ENCODE results near the gene ATP6V1E1. TPM values are rescaled to one million over a fixed set of nuclear protein-coding genes. Genes with fewer than 3 reads are reported as not detected.
A peak's percentile ranks its signal among the peaks of the same experiment; 100 is the strongest.
"Not testable (repeated sequence)": the region's sequence is repeated elsewhere in the genome, so short reads cannot be mapped to it uniquely, and the experiment has no call there.

Gene ATP6V1E1
- total RNA-seq, 2 donors from 2014 or later, result 122 to 163 TPM

- not testable (repeated sequence) for ATAC-seq, H3K27me3 Mint-ChIP-seq
Observed at GRCh38 chr22:17642357-17642756, 13.8 kb upstream of the ATP6V1E1 start.

DNA sequence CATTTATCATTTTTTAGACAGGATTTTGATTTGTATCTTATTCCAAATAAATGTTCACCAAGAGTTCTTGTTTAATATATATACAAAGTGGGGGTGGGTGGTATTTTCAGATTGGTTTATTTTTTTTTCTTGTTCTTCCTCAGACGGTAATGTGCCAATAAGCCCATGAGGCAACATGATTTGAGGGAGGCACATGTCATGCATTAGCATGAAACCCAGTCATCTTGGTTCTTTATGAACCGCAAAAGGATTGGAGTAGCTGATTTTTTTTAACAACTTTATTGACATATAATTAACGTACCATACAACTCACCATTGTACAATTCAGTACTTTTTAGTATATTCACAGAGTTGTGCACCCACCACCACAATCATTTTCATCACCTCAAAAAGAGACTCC is 12.7 kb upstream of the ATP6V1E1 start:
- peaks cover 6% of the 10 kb centered on the region for H3K36me3 Mint-ChIP-seq
- ATAC-seq (no peak), DNase-seq (ENCODE audit: low spot score) (no peak)
- no peak overlapping the region for H3K27ac Mint-ChIP-seq
- peaks cover 2% of the 10 kb centered on the region for H3K9me3 Mint-ChIP-seq
- peaks cover 19 to 22% of the 10 kb centered on the region in 2 donors for H3K4me1 Mint-ChIP-seq (ENCODE audit: low read depth in 2 of 2)
- H3K4me3 Mint-ChIP-seq, result no peak overlapping the region
- H3K27me3 Mint-ChIP-seq, result no peaks in the 10 kb centered on the region

More at GRCh38 chr22:17642357-17642756, 13.8 kb upstream of the ATP6V1E1 start:
- not testable (repeated sequence) for H3K27ac Mint-ChIP-seq; DNase-seq (ENCODE audit: low spot score); H3K36me3 Mint-ChIP-seq; H3K9me3 Mint-ChIP-seq; H3K4me3 Mint-ChIP-seq
- H3K4me1 Mint-ChIP-seq (ENCODE audit: low read depth in 2 of 2), result peaks cover 19 to 22% of the 10 kb centered on the region in 2 donors

- DNase-seq (ENCODE audit: low spot score) (no peak), ATAC-seq (no peak)
- H3K27ac Mint-ChIP-seq, result peak overlapping the region; percentile 97 to 99
- H3K9me3 Mint-ChIP-seq, result peaks cover 2% of the 10 kb centered on the region
- H3K36me3 Mint-ChIP-seq, result peaks cover 6% of the 10 kb centered on the region
- H3K4me1 Mint-ChIP-seq (ENCODE audit: low read depth in 2 of 2), result peaks cover 19 to 22% of the 10 kb centered on the region in 2 donors
- H3K4me3 Mint-ChIP-seq, result peak overlapping the region; percentile 96
- no peaks in the 10 kb centered on the region for H3K27me3 Mint-ChIP-seq
Observed at GRCh38 chr22:17639247-17639741, 10.7 kb upstream of the ATP6V1E1 start.

- H3K9me3 Mint-ChIP-seq, result peaks cover 2% of the 10 kb centered on the region
- DNase-seq (ENCODE audit: low spot score), result peak; percentile 92
- H3K27ac Mint-ChIP-seq, result peak within 1 kb of the TSS; percentile 97 to 99
- no peaks in the 10 kb centered on the region for H3K27me3 Mint-ChIP-seq
- peak within 1 kb of the TSS; percentile 96 for H3K4me3 Mint-ChIP-seq
- H3K36me3 Mint-ChIP-seq, result peaks cover 6% of the 10 kb centered on the region
- peak; percentile 98 to 99 for ATAC-seq
- peaks cover 19 to 22% of the 10 kb centered on the region in 2 donors for H3K4me1 Mint-ChIP-seq (ENCODE audit: low read depth in 2 of 2)
Observed at GRCh38 chr22:17638432-17639246, 10.1 kb upstream of the ATP6V1E1 start, which contains the start of gene BCL2L13. TSS of gene BCL2L13 (plus strand) at chr22:17638757. CDS start at chr22:17655712, 16,955 bp downstream.

DNA sequence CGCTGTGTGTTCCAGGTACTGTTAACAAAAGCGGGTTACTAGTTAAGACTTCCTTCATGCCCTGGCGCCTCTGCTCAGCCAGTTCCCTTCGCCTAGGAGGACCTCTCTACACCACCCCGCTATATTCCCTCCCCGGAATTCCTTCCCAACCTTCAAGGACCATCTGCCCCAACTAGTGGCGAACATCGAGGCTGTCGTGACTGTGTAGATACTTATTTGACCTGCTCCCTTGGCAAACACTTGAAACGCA is 9.6 kb upstream of the ATP6V1E1 start:
- Mint-ChIP-seq H3K4me3 (peak overlapping the region; percentile 96), H3K36me3 (peaks cover 6% of the 10 kb centered on the region), H3K4me1 (ENCODE audit: low read depth in 2 of 2) (peaks cover 19 to 22% of the 10 kb centered on the region in 2 donors), H3K27me3 (no peaks in the 10 kb centered on the region), H3K9me3 (peaks cover 2% of the 10 kb centered on the region), H3K27ac (peak overlapping the region; percentile 97 to 99)
- DNase-seq (ENCODE audit: low spot score), result no peak
- ATAC-seq, result peak; percentile 12 to 21

GRCh38 chr22:17637490-17638181 is 9.1 kb upstream of the ATP6V1E1 start:
- Mint-ChIP-seq H3K27me3 (no peaks in the 10 kb centered on the region), H3K9me3 (peaks cover 2% of the 10 kb centered on the region), H3K27ac (peak overlapping the region; percentile 97 to 99), H3K4me3 (peak overlapping the region; percentile 96), H3K4me1 (ENCODE audit: low read depth in 2 of 2) (peaks cover 18 to 19% of the 10 kb centered on the region in 2 donors), H3K36me3 (peaks cover 6% of the 10 kb centered on the region)
- ATAC-seq (no peak), DNase-seq (ENCODE audit: low spot score) (no peak)

- DNase-seq (ENCODE audit: low spot score); ATAC-seq; H3K9me3 Mint-ChIP-seq; H3K27ac Mint-ChIP-seq; H3K36me3 Mint-ChIP-seq; H3K27me3 Mint-ChIP-seq; H3K4me3 Mint-ChIP-seq: not testable (repeated sequence)
- peaks cover 18 to 19% of the 10 kb centered on the region in 2 donors for H3K4me1 Mint-ChIP-seq (ENCODE audit: low read depth in 2 of 2)
Observed at GRCh38 chr22:17636850-17637249, 8.3 kb upstream of the ATP6V1E1 start.

GRCh38 chr22:17634696-17635095 is 6.1 kb upstream of the ATP6V1E1 start:
- ATAC-seq (no peak), DNase-seq (ENCODE audit: low spot score) (no peak)
- Mint-ChIP-seq H3K36me3 (peaks cover 6% of the 10 kb centered on the region), H3K9me3 (peaks cover 2% of the 10 kb centered on the region), H3K4me3 (no peak overlapping the region), H3K4me1 (ENCODE audit: low read depth in 2 of 2) (peaks cover 16 to 18% of the 10 kb centered on the region in 2 donors), H3K27ac (no peak overlapping the region), H3K27me3 (no peaks in the 10 kb centered on the region)

- Mint-ChIP-seq H3K27me3 (no peaks in the 10 kb centered on the region), H3K4me3 (no peak overlapping the region), H3K27ac (no peak overlapping the region), H3K9me3 (peaks cover 2% of the 10 kb centered on the region), H3K4me1 (ENCODE audit: low read depth in 2 of 2) (peaks cover 10 to 12% of the 10 kb centered on the region in 2 donors), H3K36me3 (no peaks in the 10 kb centered on the region)
- DNase-seq (ENCODE audit: low spot score), result no peak
- no peak for ATAC-seq
Observed at GRCh38 chr22:17633998-17634323, 5.4 kb upstream of the ATP6V1E1 start.

GRCh38 chr22:17633217-17633997 is 4.9 kb upstream of the ATP6V1E1 start:
- Mint-ChIP-seq H3K27ac (no peak overlapping the region), H3K4me3 (no peak overlapping the region), H3K27me3 (no peaks in the 10 kb centered on the region), H3K9me3 (peaks cover 2% of the 10 kb centered on the region), H3K4me1 (ENCODE audit: low read depth in 2 of 2) (peaks cover 9% of the 10 kb centered on the region in 2 donors), H3K36me3 (no peaks in the 10 kb centered on the region)
- no peak for ATAC-seq
- DNase-seq (ENCODE audit: low spot score), result no peak

GRCh38 chr22:17631076-17631565 is 2.6 kb upstream of the ATP6V1E1 start:
- ATAC-seq (no peak), DNase-seq (ENCODE audit: low spot score) (no peak)
- H3K4me1 Mint-ChIP-seq (ENCODE audit: low read depth in 2 of 2), result no peaks in the 10 kb centered on the region
- H3K9me3 Mint-ChIP-seq, result no peaks in the 10 kb centered on the region
- H3K4me3 Mint-ChIP-seq, result no peak overlapping the region
- no peak overlapping the region for H3K27ac Mint-ChIP-seq
- no peaks in the 10 kb centered on the region for H3K27me3 Mint-ChIP-seq
- H3K36me3 Mint-ChIP-seq, result no peaks in the 10 kb centered on the region

DNA sequence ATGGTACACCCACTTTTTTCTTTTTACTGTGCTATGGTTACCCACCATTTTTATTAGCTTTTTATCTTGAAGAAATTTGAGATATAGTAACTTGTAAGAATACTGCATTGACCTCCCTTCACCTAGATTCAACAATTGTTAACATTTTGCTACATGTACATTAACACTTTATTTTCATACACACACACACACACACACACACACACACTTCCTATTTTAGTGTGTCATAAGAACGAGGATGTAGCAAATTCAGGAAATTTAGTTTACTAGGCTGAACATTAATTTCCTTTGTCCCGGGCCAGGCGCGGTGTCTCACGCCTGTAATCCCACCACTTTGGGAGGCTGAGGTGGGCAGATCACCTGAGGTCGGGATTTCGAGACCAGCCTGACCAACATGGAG is 1.1 kb upstream of the ATP6V1E1 start:
- Mint-ChIP-seq H3K9me3 (no peaks in the 10 kb centered on the region), H3K27me3 (no peaks in the 10 kb centered on the region), H3K27ac (peak overlapping the region in 1 of 2 donors; percentile 78), H3K4me3 (peak overlapping the region; percentile 92), H3K4me1 (ENCODE audit: low read depth in 2 of 2) (peaks cover 0 to 2% of the 10 kb centered on the region in 2 donors), H3K36me3 (no peaks in the 10 kb centered on the region)
- DNase-seq (ENCODE audit: low spot score) (no peak), ATAC-seq (no peak)

- Mint-ChIP-seq H3K9me3 (no peaks in the 10 kb centered on the region), H3K27me3 (no peaks in the 10 kb centered on the region), H3K4me3 (peak overlapping the region; percentile 92), H3K36me3 (no peaks in the 10 kb centered on the region), H3K4me1 (ENCODE audit: low read depth in 2 of 2) (peaks cover 0 to 4% of the 10 kb centered on the region in 2 donors), H3K27ac (peak overlapping the region; percentile 78 to 96)
- DNase-seq (ENCODE audit: low spot score) (no peak), ATAC-seq (no peak)
Observed at GRCh38 chr22:17629173-17629489, 582 bp upstream of the ATP6V1E1 start.

Measured in natural killer cell treated with Interleukin-12 subunit alpha and Interleukin-12 subunit beta and Interleukin-15 and Interleukin-18, amount 100 ng/mL, for 72 hours (primary cell).